HepG2 (cell line): ENCODE results near the gene PTCD1. TPM values are rescaled to one million over a fixed set of nuclear protein-coding genes. Genes with fewer than 3 reads are reported as not detected.

Source experiments
- FOXC1 ChIP-seq: sonication (generic); formaldehyde crosslinking; IDR thresholded peaks from 2 replicates; pipeline ENCODE4 v1.8.0; 2022; ENCODE audit warnings: mild to moderate bottlenecking, missing genetic modification reagents, borderline replicate concordance
- HDAC2 ChIP-seq: sonication (generic); formaldehyde crosslinking; IDR thresholded peaks from 2 replicates; pipeline ENCODE4 v1.4.0; 2020; ENCODE audit warnings: missing genetic modification reagents
- HOMEZ ChIP-seq: IDR thresholded peaks from 2 replicates; pipeline ENCODE4 v1.6.1; 2016; ENCODE audit warnings: low read depth
- KLF12 ChIP-seq: sonication (generic); formaldehyde crosslinking; IDR thresholded peaks from 2 replicates; pipeline ENCODE4 v1.4.0; 2020; ENCODE audit warnings: missing genetic modification reagents, borderline replicate concordance
- MAFF ChIP-seq: IDR thresholded peaks from 2 replicates; pipeline ENCODE4 v1.6.1; 2011; ENCODE audit warnings: low read depth, low read length, improper control_type of control experiment
- NFE2L2 ChIP-seq: fragments of 150-350 bp; IDR thresholded peaks from 2 replicates; pipeline ENCODE4 v1.6.1; 2014; ENCODE audit warnings: low read length
- REPIN1 ChIP-seq: sonication (generic); formaldehyde crosslinking; IDR thresholded peaks from 2 replicates; pipeline ENCODE4 v1.8.0; 2022; ENCODE audit warnings: missing genetic modification reagents, low read depth, mild to moderate bottlenecking, borderline replicate concordance
- RERE ChIP-seq: IDR thresholded peaks from 2 replicates; pipeline ENCODE4 v1.6.1; 2016; ENCODE audit warnings: low read depth, missing genetic modification reagents, missing compliant biosample characterization
- SCMH1 ChIP-seq: sonication (generic); formaldehyde crosslinking; IDR thresholded peaks from 2 replicates; pipeline ENCODE4 v1.9.0; 2021; ENCODE audit warnings: missing genetic modification reagents, mild to moderate bottlenecking, borderline replicate concordance
- TCF7L2 ChIP-seq: IDR thresholded peaks from 2 replicates; pipeline ENCODE4 v1.6.1; 2011; ENCODE audit warnings: mild to moderate bottlenecking, low read depth, low read length, moderate library complexity
- ZNF20 ChIP-seq: sonication (generic); formaldehyde crosslinking; IDR thresholded peaks from 2 replicates; pipeline ENCODE4 v1.4.0; 2020; ENCODE audit warnings: mild to moderate bottlenecking, moderate library complexity, missing genetic modification reagents
- ZNF207 ChIP-seq: fragments of 450-650 bp; IDR thresholded peaks from 2 replicates; pipeline ENCODE4 v1.6.1; 2016; ENCODE audit warnings: antibody characterized with exemption, borderline replicate concordance
- ZNF605 ChIP-seq: sonication (generic); formaldehyde crosslinking; IDR thresholded peaks from 2 replicates; pipeline ENCODE4 v1.8.0; 2022; ENCODE audit warnings: mild to moderate bottlenecking, missing genetic modification reagents
- ZNF7 ChIP-seq: IDR thresholded peaks from 2 replicates; pipeline ENCODE4 v1.6.1; 2016; ENCODE audit warnings: missing biosample characterization, missing genetic modification reagents
- ZNF782 ChIP-seq: sonication (generic); formaldehyde crosslinking; IDR thresholded peaks from 2 replicates; pipeline ENCODE4 v1.4.0; 2020; ENCODE audit warnings: missing genetic modification reagents, mild to moderate bottlenecking, borderline replicate concordance
- polyA plus RNA-seq, 8 experiments: library from polyadenylated mRNA; depleted of rRNA in 3 of 8; stranded (reverse) in 7 of 8; unstranded in 1 of 8; fragments of >200 nt; fragmentation: Illumina TruSeq in 4 of 8; extraction: Trizol in 4 of 8; gene quantifications; 2 replicates each; pipeline versions ENCODE4 v1.2.1 to v1.2.3, GENCODE V29; 2011 to 2016; ENCODE audit warnings: low read depth in 4 of 8, missing spikeins in 1 of 8, mixed read lengths in 1 of 8; ENCODE audit not compliant: insufficient read depth in 1 of 8
- total RNA-seq, 5 experiments: library from RNA; depleted of rRNA; stranded (reverse); fragments of >200 nt; fragmentation: Illumina TruSeq; extraction: Trizol; gene quantifications; 2 replicates each; pipeline ENCODE4 v1.2.3, GENCODE V29; 2016; ENCODE audit warnings: low read depth in 1 of 5
- TF ChIP-seq, protein P1 (sequence below): IDR thresholded peaks from 2 replicates; pipeline ENCODE4 v1.6.1; 2018; ENCODE audit warnings: missing genetic modification reagents
- TF ChIP-seq, protein P2 (sequence below): sonication (generic); formaldehyde crosslinking; IDR thresholded peaks from 2 replicates; pipeline ENCODE4 v1.4.0; 2020; ENCODE audit warnings: low read depth, mild to moderate bottlenecking, missing genetic modification reagents

The PTCD1 gene
- total and polyA plus RNA-seq, 2 of the 13 experiments (the other 11 are each of a cell fraction or from before 2014, with no cell fraction given), result 3.0 to 8.4 TPM

GRCh38 chr7:99408379-99409191 lies 30.0 kb downstream of the PTCD1 start, which contains the start of the genes BUD31 and PDAP1 (continued):
- no peak for TF ChIP-seq RERE
- TF ChIP-seq ZNF20 (CRISPR knock-in tag), result no peak
- TF ChIP-seq HDAC2, result peak; percentile 73
- TF ChIP-seq MAFF, result no peak
- no peak for TF ChIP-seq ZNF207
- TF ChIP-seq REPIN1 (CRISPR knock-in tag), result peak; percentile 97
- peak; percentile 74 for TF ChIP-seq FOXC1 (CRISPR knock-in tag)
- TF ChIP-seq SCMH1, result no peak
- no peak for TF ChIP-seq NFE2L2
- no peak; the same call in 1 of the 2 replicates for TF ChIP-seq KLF12
- peak; percentile 93 for TF ChIP-seq ZNF605 (CRISPR knock-in tag)
- 0 out of 2 replicates have a peak, but pooled peaks have one; percentile 31 for TF ChIP-seq HOMEZ
- no peak for TF ChIP-seq ZNF7 (CRISPR knock-in tag)
- TF ChIP-seq, protein P1, sequence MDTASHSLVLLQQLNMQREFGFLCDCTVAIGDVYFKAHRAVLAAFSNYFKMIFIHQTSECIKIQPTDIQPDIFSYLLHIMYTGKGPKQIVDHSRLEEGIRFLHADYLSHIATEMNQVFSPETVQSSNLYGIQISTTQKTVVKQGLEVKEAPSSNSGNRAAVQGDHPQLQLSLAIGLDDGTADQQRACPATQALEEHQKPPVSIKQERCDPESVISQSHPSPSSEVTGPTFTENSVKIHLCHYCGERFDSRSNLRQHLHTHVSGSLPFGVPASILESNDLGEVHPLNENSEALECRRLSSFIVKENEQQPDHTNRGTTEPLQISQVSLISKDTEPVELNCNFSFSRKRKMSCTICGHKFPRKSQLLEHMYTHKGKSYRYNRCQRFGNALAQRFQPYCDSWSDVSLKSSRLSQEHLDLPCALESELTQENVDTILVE, result peak; percentile 97
- TF ChIP-seq, protein P2, sequence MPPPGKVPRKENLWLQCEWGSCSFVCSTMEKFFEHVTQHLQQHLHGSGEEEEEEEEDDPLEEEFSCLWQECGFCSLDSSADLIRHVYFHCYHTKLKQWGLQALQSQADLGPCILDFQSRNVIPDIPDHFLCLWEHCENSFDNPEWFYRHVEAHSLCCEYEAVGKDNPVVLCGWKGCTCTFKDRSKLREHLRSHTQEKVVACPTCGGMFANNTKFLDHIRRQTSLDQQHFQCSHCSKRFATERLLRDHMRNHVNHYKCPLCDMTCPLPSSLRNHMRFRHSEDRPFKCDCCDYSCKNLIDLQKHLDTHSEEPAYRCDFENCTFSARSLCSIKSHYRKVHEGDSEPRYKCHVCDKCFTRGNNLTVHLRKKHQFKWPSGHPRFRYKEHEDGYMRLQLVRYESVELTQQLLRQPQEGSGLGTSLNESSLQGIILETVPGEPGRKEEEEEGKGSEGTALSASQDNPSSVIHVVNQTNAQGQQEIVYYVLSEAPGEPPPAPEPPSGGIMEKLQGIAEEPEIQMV, result peak; percentile 92
- TF ChIP-seq ZNF782 (CRISPR knock-in tag), result no peak; the same call in 1 of the 2 replicates
- no peak for TF ChIP-seq TCF7L2
